ENCODE data around the gene HRH3. TPM values are rescaled to one million over a fixed set of nuclear protein-coding genes. Genes with fewer than 3 reads are reported as not detected.

Gene HRH3
- total RNA-seq, 5 donors from 2014 or later (not counting 1 experiment from before 2014, with no cell fraction given) = not detected

GRCh38 chr20:62197801-62198200 is 22.3 kb downstream of the HRH3 start:
- Mint-ChIP-seq H3K4me1 (peaks cover 0 to 6% (median 0%) of the 10 kb centered on the region in 3 donors), H3K27me3 (no peaks in the 10 kb centered on the region), H3K27ac (no peak overlapping the region), H3K36me3 (peaks cover 33% of the 10 kb centered on the region), H3K4me3 (no peak overlapping the region), H3K9me3 (no peaks in the 10 kb centered on the region)
- Histone ChIP-seq H3K4me3 (ENCODE audit: control insufficient read depth in 1 of 2, extremely low read depth in 1 of 2, low read length in 1 of 2) (no peak overlapping the region), H3K27me3 (replicated peaks in 1 of 2; ENCODE audit: control insufficient read depth in 2 of 2, extremely low read depth in 1 of 2, insufficient read depth in 2 of 2, low read length in 1 of 2) (no peaks in the 10 kb centered on the region), H3K27ac (ENCODE audit: low read length) (no peak overlapping the region), H3K9me3 (no peaks in the 10 kb centered on the region), H3K36me3 (ENCODE audit: control insufficient read depth in 2 of 2, extremely low read depth in 1 of 2, insufficient read depth in 1 of 2, low read length in 1 of 2) (peaks cover 15 to 57% of the 10 kb centered on the region in 2 donors), H3K4me1 (ENCODE audit: control insufficient read depth in 1 of 2, extremely low read depth in 1 of 2, insufficient read depth in 2 of 2, low read length in 2 of 2) (no peaks in the 10 kb centered on the region)
- CTCF ChIA-PET = no interaction called here
- no peak for ATAC-seq (replicated peaks in 1 of 4)
- 98% methylated on average over 10 of the region's 18 CpGs for WGBS (ENCODE audit: insufficient coverage)
- POLR2A ChIA-PET = no interaction called here
- DNase-seq = no peak

GRCh38 chr20:62197311-62197710 is 22.8 kb downstream of the HRH3 start:
- Mint-ChIP-seq H3K27me3 (no peaks in the 10 kb centered on the region), H3K4me1 (peaks cover 0 to 6% (median 0%) of the 10 kb centered on the region in 3 donors), H3K4me3 (no peak overlapping the region), H3K36me3 (peaks cover 33% of the 10 kb centered on the region), H3K9me3 (no peaks in the 10 kb centered on the region), H3K27ac (no peak overlapping the region)
- H3K36me3 ChIP-seq (ENCODE audit: control insufficient read depth in 2 of 2, extremely low read depth in 1 of 2, insufficient read depth in 1 of 2, low read length in 1 of 2) = peaks cover 13 to 58% of the 10 kb centered on the region in 2 donors
- no peak for ATAC-seq (replicated peaks in 1 of 4)
- no peak overlapping the region for H3K4me3 ChIP-seq (ENCODE audit: control insufficient read depth in 1 of 2, extremely low read depth in 1 of 2, low read length in 1 of 2)
- no peak overlapping the region for H3K27ac ChIP-seq (ENCODE audit: low read length)
- WGBS (ENCODE audit: insufficient coverage) = 94% methylated on average over 6 of the region's 9 CpGs
- no peak for DNase-seq
- no peaks in the 10 kb centered on the region for H3K27me3 ChIP-seq (replicated peaks in 1 of 2; ENCODE audit: control insufficient read depth in 2 of 2, extremely low read depth in 1 of 2, insufficient read depth in 2 of 2, low read length in 1 of 2)
- no peaks in the 10 kb centered on the region for H3K4me1 ChIP-seq (ENCODE audit: control insufficient read depth in 1 of 2, extremely low read depth in 1 of 2, insufficient read depth in 2 of 2, low read length in 2 of 2)
- H3K9me3 ChIP-seq = no peaks in the 10 kb centered on the region
- ChIA-PET POLR2A (no interaction called here), CTCF (no interaction called here)

DNA sequence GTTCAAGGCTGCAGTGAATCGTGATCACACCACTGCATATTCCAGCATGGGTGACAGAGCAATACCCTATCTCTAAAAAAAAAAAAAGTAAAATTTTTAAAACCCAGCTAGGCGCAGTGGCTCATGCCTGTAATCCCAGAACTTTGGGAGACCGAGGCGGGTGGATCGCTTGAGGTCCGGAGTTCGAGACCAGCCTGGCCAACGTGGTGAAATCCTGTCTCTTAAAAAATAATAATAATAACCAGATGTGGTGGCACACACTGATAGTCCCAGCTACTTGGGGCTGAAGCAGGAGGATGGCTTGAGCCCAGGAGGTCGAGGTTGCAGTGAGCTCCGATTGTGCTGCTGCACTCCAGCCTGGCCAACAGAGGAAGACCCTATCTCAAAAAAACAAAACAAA is 23.8 kb downstream of the HRH3 start:
- ChIA-PET POLR2A (no interaction called here), CTCF (no interaction called here)
- Histone ChIP-seq H3K36me3 (ENCODE audit: control insufficient read depth in 2 of 2, extremely low read depth in 1 of 2, insufficient read depth in 1 of 2, low read length in 1 of 2) (peaks cover 13 to 53% of the 10 kb centered on the region in 2 donors), H3K4me3 (ENCODE audit: control insufficient read depth in 1 of 2, extremely low read depth in 1 of 2, low read length in 1 of 2) (no peak overlapping the region), H3K27me3 (replicated peaks in 1 of 2; ENCODE audit: control insufficient read depth in 2 of 2, extremely low read depth in 1 of 2, insufficient read depth in 2 of 2, low read length in 1 of 2) (no peaks in the 10 kb centered on the region), H3K9me3 (no peaks in the 10 kb centered on the region), H3K27ac (ENCODE audit: low read length) (no peak overlapping the region), H3K4me1 (ENCODE audit: control insufficient read depth in 1 of 2, extremely low read depth in 1 of 2, insufficient read depth in 2 of 2, low read length in 2 of 2) (no peaks in the 10 kb centered on the region)
- 60% methylated on average over 1 of the region's 10 CpGs for WGBS (ENCODE audit: insufficient coverage)
- no peak for ATAC-seq (replicated peaks in 1 of 4)
- H3K4me3 Mint-ChIP-seq = no peak overlapping the region
- no peaks in the 10 kb centered on the region for H3K9me3 Mint-ChIP-seq
- H3K27ac Mint-ChIP-seq = no peak overlapping the region
- no peak for DNase-seq
- H3K36me3 Mint-ChIP-seq = peaks cover 28% of the 10 kb centered on the region
- H3K27me3 Mint-ChIP-seq = no peaks in the 10 kb centered on the region
- peaks cover 0 to 6% (median 0%) of the 10 kb centered on the region in 3 donors for H3K4me1 Mint-ChIP-seq

DNA sequence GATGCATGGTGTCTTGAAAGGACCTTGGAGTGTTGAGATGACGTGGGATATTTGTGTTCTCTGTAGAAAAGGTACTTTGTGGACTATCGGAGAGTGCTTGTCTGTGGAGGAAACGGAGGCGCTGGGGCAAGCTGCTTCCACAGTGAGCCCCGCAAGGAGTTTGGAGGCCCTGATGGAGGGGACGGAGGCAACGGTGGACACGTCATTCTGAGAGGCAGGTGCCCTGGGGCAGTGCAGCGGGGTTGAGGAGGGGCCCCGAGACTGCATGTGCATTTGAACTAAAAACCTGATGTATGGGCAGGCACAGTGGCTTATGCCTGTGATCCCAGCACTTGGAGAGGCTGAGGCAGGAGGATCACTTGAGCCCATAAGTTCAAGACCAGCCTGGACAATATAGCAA is 24.3 kb downstream of the HRH3 start:
- POLR2A ChIA-PET = no interaction called here
- Histone ChIP-seq H3K27me3 (replicated peaks in 1 of 2; ENCODE audit: control insufficient read depth in 2 of 2, extremely low read depth in 1 of 2, insufficient read depth in 2 of 2, low read length in 1 of 2) (no peaks in the 10 kb centered on the region), H3K36me3 (ENCODE audit: control insufficient read depth in 2 of 2, extremely low read depth in 1 of 2, insufficient read depth in 1 of 2, low read length in 1 of 2) (peaks cover 13 to 53% of the 10 kb centered on the region in 2 donors), H3K4me1 (ENCODE audit: control insufficient read depth in 1 of 2, extremely low read depth in 1 of 2, insufficient read depth in 2 of 2, low read length in 2 of 2) (no peaks in the 10 kb centered on the region), H3K27ac (ENCODE audit: low read length) (no peak overlapping the region), H3K9me3 (no peaks in the 10 kb centered on the region), H3K4me3 (ENCODE audit: control insufficient read depth in 1 of 2, extremely low read depth in 1 of 2, low read length in 1 of 2) (no peak overlapping the region)
- H3K9me3 Mint-ChIP-seq = no peaks in the 10 kb centered on the region
- CTCF ChIA-PET = no interaction called here
- 93% methylated on average over 10 of the region's 10 CpGs for WGBS (ENCODE audit: insufficient coverage)
- ATAC-seq (replicated peaks in 1 of 4) (no peak), DNase-seq (no peak)
- no peak overlapping the region for H3K4me3 Mint-ChIP-seq
- H3K27me3 Mint-ChIP-seq = no peaks in the 10 kb centered on the region
- H3K27ac Mint-ChIP-seq = no peak overlapping the region
- peaks cover 0 to 6% (median 0%) of the 10 kb centered on the region in 3 donors for H3K4me1 Mint-ChIP-seq
- H3K36me3 Mint-ChIP-seq = peaks cover 28% of the 10 kb centered on the region

- H3K36me3 ChIP-seq (ENCODE audit: control insufficient read depth in 2 of 2, extremely low read depth in 1 of 2, insufficient read depth in 1 of 2, low read length in 1 of 2) = peaks cover 13 to 53% of the 10 kb centered on the region in 2 donors
- H3K4me1 Mint-ChIP-seq = peaks cover 0 to 6% (median 1%) of the 10 kb centered on the region in 3 donors
- peaks cover 27% of the 10 kb centered on the region for H3K36me3 Mint-ChIP-seq
- H3K4me3 Mint-ChIP-seq = no peak overlapping the region
- H3K27ac Mint-ChIP-seq = no peak overlapping the region
- no peak overlapping the region for H3K4me3 ChIP-seq (ENCODE audit: control insufficient read depth in 1 of 2, extremely low read depth in 1 of 2, low read length in 1 of 2)
- ChIA-PET CTCF (no interaction called here), POLR2A (no interaction called here)
- no peaks in the 10 kb centered on the region for H3K27me3 ChIP-seq (replicated peaks in 1 of 2; ENCODE audit: control insufficient read depth in 2 of 2, extremely low read depth in 1 of 2, insufficient read depth in 2 of 2, low read length in 1 of 2)
- no peak overlapping the region for H3K27ac ChIP-seq (ENCODE audit: low read length)
- H3K4me1 ChIP-seq (ENCODE audit: control insufficient read depth in 1 of 2, extremely low read depth in 1 of 2, insufficient read depth in 2 of 2, low read length in 2 of 2) = no peaks in the 10 kb centered on the region
- DNase-seq (no peak), ATAC-seq (replicated peaks in 1 of 4) (no peak)
- WGBS (ENCODE audit: insufficient coverage) = 46% methylated on average over 5 of the region's 8 CpGs
- no peaks in the 10 kb centered on the region for H3K9me3 Mint-ChIP-seq
- no peaks in the 10 kb centered on the region for H3K9me3 ChIP-seq
- H3K27me3 Mint-ChIP-seq = no peaks in the 10 kb centered on the region
Observed at GRCh38 chr20:62195075-62195405, 25.0 kb downstream of the HRH3 start.

GRCh38 chr20:62193079-62194025 is 26.7 kb downstream of the HRH3 start:
- ATAC-seq (replicated peaks in 1 of 4) (no peak), DNase-seq (no peak)
- no peaks in the 10 kb centered on the region for H3K9me3 Mint-ChIP-seq
- no peaks in the 10 kb centered on the region for H3K27me3 ChIP-seq (replicated peaks in 1 of 2; ENCODE audit: control insufficient read depth in 2 of 2, extremely low read depth in 1 of 2, insufficient read depth in 2 of 2, low read length in 1 of 2)
- H3K4me3 Mint-ChIP-seq = no peak overlapping the region
- H3K36me3 Mint-ChIP-seq = peaks cover 17% of the 10 kb centered on the region
- ChIA-PET CTCF (no interaction called here), POLR2A (no interaction called here)
- H3K27ac Mint-ChIP-seq = no peak overlapping the region
- H3K27ac ChIP-seq (ENCODE audit: low read length) = no peak overlapping the region
- no peaks in the 10 kb centered on the region for H3K4me1 ChIP-seq (ENCODE audit: control insufficient read depth in 1 of 2, extremely low read depth in 1 of 2, insufficient read depth in 2 of 2, low read length in 2 of 2)
- H3K4me1 Mint-ChIP-seq = peaks cover 0 to 6% (median 3%) of the 10 kb centered on the region in 3 donors
- WGBS (ENCODE audit: insufficient coverage) = 97% methylated on average over 19 of the region's 29 CpGs
- no peaks in the 10 kb centered on the region for H3K27me3 Mint-ChIP-seq
- no peak overlapping the region for H3K4me3 ChIP-seq (ENCODE audit: control insufficient read depth in 1 of 2, extremely low read depth in 1 of 2, low read length in 1 of 2)
- H3K36me3 ChIP-seq (ENCODE audit: control insufficient read depth in 2 of 2, extremely low read depth in 1 of 2, insufficient read depth in 1 of 2, low read length in 1 of 2) = peaks cover 11 to 48% of the 10 kb centered on the region in 2 donors
- no peaks in the 10 kb centered on the region for H3K9me3 ChIP-seq
